HG03064 (cell line): Measurements from ENCODE around the gene SSH2.

Source experiments
- ATAC-seq: cut with Tn5 transposase; IDR thresholded peaks from one replicate; pipeline ENCODE4 v1.9.1; 2021; ENCODE audit warnings: low read depth; ENCODE audit not compliant: unreplicated experiment

The SSH2 gene

GRCh38 chr17:29844339-29845048, 85.5 kb downstream of the SSH2 start:
- ATAC-seq, result no peak

- no peak for ATAC-seq
These were observed 89.1 kb downstream of the SSH2 start for GRCh38 chr17:29840884-29841283.

- no peak for ATAC-seq
These were observed 90.4 kb downstream of the SSH2 start for GRCh38 chr17:29839656-29840055.

- no peak for ATAC-seq
These were observed 91.1 kb downstream of the SSH2 start for GRCh38 chr17:29838961-29839360.

- no peak for ATAC-seq
These were observed 92.5 kb downstream of the SSH2 start for GRCh38 chr17:29837531-29837930.

- no peak for ATAC-seq
These were observed 93.4 kb downstream of the SSH2 start for GRCh38 chr17:29836643-29837042.

- ATAC-seq, result no peak
These were observed 94.3 kb downstream of the SSH2 start for GRCh38 chr17:29835435-29836351.

- ATAC-seq, result no peak
These were observed 96.2 kb downstream of the SSH2 start for GRCh38 chr17:29833801-29834200.

- ATAC-seq, result no peak
These were observed 101.2 kb downstream of the SSH2 start for GRCh38 chr17:29828676-29829284.

GRCh38 chr17:29827179-29827578, 102.8 kb downstream of the SSH2 start:
- ATAC-seq, result no peak

- ATAC-seq, result no peak
These were observed 103.8 kb downstream of the SSH2 start for GRCh38 chr17:29826114-29826692.

- no peak for ATAC-seq
These were observed 104.4 kb downstream of the SSH2 start for GRCh38 chr17:29825604-29826003.

- ATAC-seq, result no peak
These were observed 108.1 kb downstream of the SSH2 start for GRCh38 chr17:29821897-29822296.

GRCh38 chr17:29820425-29820824, 109.6 kb downstream of the SSH2 start:
- ATAC-seq, result no peak

- no peak for ATAC-seq
These were observed 122.3 kb downstream of the SSH2 start for GRCh38 chr17:29807520-29808361.

GRCh38 chr17:29802246-29802645, 127.8 kb downstream of the SSH2 start:
- no peak for ATAC-seq

GRCh38 chr17:29800457-29800856, 129.6 kb downstream of the SSH2 start:
- no peak for ATAC-seq

GRCh38 chr17:29796652-29797051, 133.4 kb downstream of the SSH2 start:
- ATAC-seq, result no peak

- no peak for ATAC-seq
These were observed 136.5 kb downstream of the SSH2 start for GRCh38 chr17:29793501-29793900.
